Psoas muscle (tissue), 8 donors: ENCODE results near the gene ATG9A. TPM values are rescaled to one million over a fixed set of nuclear protein-coding genes. Genes with fewer than 3 reads are reported as not detected.
A peak's percentile ranks its signal among the peaks of the same experiment; 100 is the strongest.

Experiments
- ATAC-seq, 4 donors: fragments of 200-7000 bp; cut with Tn5 transposase; one replicate each; pipeline ENCODE4 v1.9.1; 2020; ENCODE audit warnings: moderate library complexity in 3 of 4, mild to moderate bottlenecking in 2 of 4
- DNase-seq, 2 donors: peaks; one replicate each; pipeline ENCODE4 v3.0.0-alpha.2; 2020
- H3K27ac ChIP-seq: fragments of 200-600 bp; one replicate; pipeline ENCODE4 v1.8.0; 2022
- H3K27me3 ChIP-seq, 3 donors: fragments of 200-600 bp in 1 of 3; one replicate each; pipeline versions ENCODE4 v1.6.1 to v1.8.0; 2013 to 2022; ENCODE audit warnings: low read length in 2 of 3, mild to moderate bottlenecking in 2 of 3, moderate library complexity in 1 of 3; ENCODE audit not compliant: insufficient read depth in 3 of 3
- H3K36me3 ChIP-seq, 2 donors: fragments of 200-600 bp in 1 of 2; one replicate each; pipeline versions ENCODE4 v1.6.1 to v1.8.0; 2013 to 2022; ENCODE audit warnings: low read depth in 1 of 2, mild to moderate bottlenecking in 1 of 2, moderate library complexity in 1 of 2; ENCODE audit not compliant: insufficient read depth in 1 of 2
- H3K4me1 ChIP-seq: fragments of 200-600 bp; one replicate; pipeline ENCODE4 v1.8.0; 2022
- H3K4me3 ChIP-seq: fragments of 200-600 bp; one replicate; pipeline ENCODE4 v1.8.0; 2022; ENCODE audit warnings: mild to moderate bottlenecking
- H3K9me3 ChIP-seq: fragments of 200-600 bp; one replicate; pipeline ENCODE4 v1.8.0; 2022
- CTCF ChIP-seq: fragments of 200-600 bp; IDR thresholded peaks from one replicate; pipeline ENCODE4 v1.8.0; 2022; ENCODE audit warnings: antibody characterized with exemption
- WGBS, 3 donors: extraction: QIAGEN DNeasy Blood & Tissue Kit; methylation state at CpG; one replicate each; pipeline versions ENCODE4 v1.1.6 to v1.1.7; 2013; 5-methylcytosine and 5-hydroxymethylcytosine counted together
- intact Hi-C, 2 donors: fragments of 100-400 bp; cut with DNase I; formaldehyde crosslinking; loops; one replicate each; pipeline versions ENCODE4 v1.11.0 to v1.14.2; 2022
- polyA plus RNA-seq, 3 donors: library from polyadenylated mRNA; stranded (reverse); fragments of 200-250 nt; gene quantifications; one replicate each; pipeline ENCODE4 v1.2.3, GENCODE V29; 2013
- total RNA-seq, 4 donors: library from RNA; stranded (reverse); fragmentation: NEBNext Ultra II Directional in 2 of 4; extraction: Animal tissue kit (Norgen Biotek cat#: 25700) in 2 of 4; gene quantifications; one replicate each; pipeline versions ENCODE4 v1.2.1 to v1.2.4, GENCODE V29; 2021 to 2023
- donor health status: healthy with polysubstance abuse.
- donor health status: DM: no; HTN: no; CAD: no; lungs with moderate emphysema.
- donor health status: Bipolar disorder and iron deficiency.
- donor health status: healthy.
- donor health status: DM: yes; HTN: yes; CAD: no.
- donor health status: DM: no; HTN: no; CAD: no.
- donor health status: DM: no; HTN: no; CAD: no.
- donor health status: DM: yes; HTN: yes; CAD: no.

ATG9A gene
- total and polyA plus RNA-seq, 7 donors = 41.6 to 180 (median 111) TPM

DNA sequence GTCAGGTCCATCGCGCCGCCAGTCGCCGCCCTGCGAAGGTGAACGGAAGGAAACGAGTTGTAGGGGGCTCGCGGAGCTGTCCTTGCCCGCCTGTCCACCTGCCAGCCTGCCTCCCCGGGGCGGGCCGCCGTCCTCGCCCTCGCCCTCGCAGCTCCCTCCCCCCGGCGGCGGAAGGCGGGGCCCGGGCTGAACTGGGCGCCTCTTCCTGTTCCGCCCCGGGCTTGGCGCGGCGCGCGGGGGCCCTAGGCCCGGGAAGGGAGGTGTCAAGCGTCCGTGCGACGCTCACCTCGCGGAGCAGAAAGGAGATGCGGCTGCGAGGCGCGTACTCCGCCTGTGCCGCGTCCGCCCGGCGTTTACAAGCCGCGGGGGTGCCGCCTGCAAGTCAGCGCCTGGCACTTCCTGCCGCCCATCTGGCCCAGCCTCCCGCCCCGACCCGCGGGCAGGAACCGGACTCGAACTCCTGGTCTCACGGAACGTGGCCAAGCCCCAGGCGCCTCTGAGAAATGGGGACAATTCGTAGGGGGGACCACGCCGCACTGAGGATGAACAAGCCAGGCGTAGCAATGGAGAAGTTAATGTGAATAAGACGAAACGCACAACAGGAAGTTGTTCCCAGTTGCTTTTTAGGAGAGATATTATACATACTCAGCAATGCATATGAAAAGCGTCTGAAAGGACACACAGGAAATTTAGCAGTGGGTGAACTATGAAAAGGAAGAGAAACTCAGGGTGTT, 52.5 kb downstream of the ATG9A start, which contains the start of gene CNPPD1:
TSS of gene CNPPD1 (minus strand) at position 108 of the 734 bp plus-strand sequence. CDS start at position 11, 97 bp downstream.
- Histone ChIP-seq H3K36me3 (peaks cover 3 to 67% of the 10 kb centered on the region in 2 donors), H3K27ac (peak within 1 kb of the TSS; percentile 87), H3K27me3 (no peaks in the 10 kb centered on the region), H3K4me3 (peak within 1 kb of the TSS; percentile 100), H3K4me1 (peaks cover 36% of the 10 kb centered on the region), H3K9me3 (no peaks in the 10 kb centered on the region)
- ATAC-seq (peak; percentile 82 to 89 (median 87)), DNase-seq (peak; percentile 92 to 95)
- 0 to 1% (median 0%) methylated on average over 53 to 69 of the region's 69 CpGs for WGBS, 3 donors
- intact Hi-C loops = loop anchor here (5.0 to 10.0 kb wide), 4 partner anchors 40 to 782 kb away; partner anchors contain the start of genes ABCB6 (in 1 of the 2), CHPF (in 1 of the 2), CTDSP1 (in 1 of the 2) and TMEM198 (in 1 of the 2)
- TF ChIP-seq CTCF = peak; percentile 12

- TF ChIP-seq CTCF = no peak
- peak; percentile 55 to 74 for DNase-seq
- Histone ChIP-seq H3K4me1 (peaks cover 44% of the 10 kb centered on the region), H3K36me3 (peaks cover 2 to 58% of the 10 kb centered on the region in 2 donors), H3K4me3 (peak overlapping the region; percentile 100), H3K27me3 (no peaks in the 10 kb centered on the region), H3K27ac (peak overlapping the region; percentile 87), H3K9me3 (no peaks in the 10 kb centered on the region)
- WGBS, 3 donors = 2 to 5% (median 3%) methylated on average over 25 to 45 of the region's 45 CpGs
- intact Hi-C loops = loop anchor here (5.0 to 10.0 kb wide), 4 partner anchors 41 to 781 kb away; partner anchors contain the start of genes ABCB6 (in 1 of the 2), CHPF (in 1 of the 2), CTDSP1 (in 1 of the 2) and TMEM198 (in 1 of the 2)
- peak; percentile 28 to 50 (median 44) for ATAC-seq
Observed at GRCh38 chr2:219175928-219176817, 53.3 kb downstream of the ATG9A start.

- ATAC-seq (no peak), DNase-seq (no peak)
- Histone ChIP-seq H3K27ac (peak overlapping the region; percentile 87), H3K9me3 (no peaks in the 10 kb centered on the region), H3K4me1 (peaks cover 50% of the 10 kb centered on the region), H3K27me3 (no peaks in the 10 kb centered on the region), H3K36me3 (peaks cover 0 to 52% of the 10 kb centered on the region in 2 donors), H3K4me3 (peak overlapping the region; percentile 100)
- TF ChIP-seq CTCF = no peak
- intact Hi-C loops = loop anchor here (5.0 to 10.0 kb wide), 4 partner anchors 42 to 781 kb away; partner anchors contain the start of genes ABCB6 (in 1 of the 2), CHPF (in 1 of the 2), CTDSP1 (in 1 of the 2) and TMEM198 (in 1 of the 2)
- WGBS, 3 donors = 76 to 83% (median 79%) methylated on average over 7 of the region's 7 CpGs
Observed at GRCh38 chr2:219175486-219175885, 54.0 kb downstream of the ATG9A start.

GRCh38 chr2:219174801-219175200, 54.6 kb downstream of the ATG9A start:
- Histone ChIP-seq H3K9me3 (no peaks in the 10 kb centered on the region), H3K27me3 (no peaks in the 10 kb centered on the region), H3K36me3 (peaks cover 0 to 45% of the 10 kb centered on the region in 2 donors), H3K4me1 (peaks cover 52% of the 10 kb centered on the region), H3K4me3 (no peak overlapping the region), H3K27ac (no peak overlapping the region)
- intact Hi-C loops = loop anchor here (5.0 to 10.0 kb wide), 4 partner anchors 42 to 780 kb away; partner anchors contain the start of genes ABCB6 (in 1 of the 2), CHPF (in 1 of the 2), CTDSP1 (in 1 of the 2) and TMEM198 (in 1 of the 2)
- 82 to 87% (median 85%) methylated on average over 7 of the region's 7 CpGs for WGBS, 3 donors
- ATAC-seq = no peak
- no peak for DNase-seq
- no peak for TF ChIP-seq CTCF
